Spleen (tissue), 13 donors: ENCODE data around the gene MAPK14. TPM values are rescaled to one million over a fixed set of nuclear protein-coding genes. Genes with fewer than 3 reads are reported as not detected.
"Not testable (repeated sequence)": the region's sequence is repeated elsewhere in the genome, so short reads cannot be mapped to it uniquely, and the experiment has no call there.

ENCODE experiments used
- DNase-seq: peaks from one replicate; pipeline ENCODE4 v3.0.0-alpha.2; 2020
- H3K27ac ChIP-seq, 8 donors: fragments of 200-600 bp; sonication (generic) in 7 of 8; 1 replicate in 4 of 8; 2 replicates in 4 of 8; pipeline versions ENCODE4 v1.5.0 to v1.8.0; 2016 to 2021; ENCODE audit warnings: inconsistent platforms in 4 of 8, mild to moderate bottlenecking in 4 of 8, moderate library complexity in 1 of 8
- H3K27me3 ChIP-seq, 7 donors: fragments of 200-600 bp; sonication (generic) in 6 of 7; replicated peaks in 1 of 7; 1 replicate in 4 of 7; 2 replicates in 3 of 7; pipeline versions ENCODE4 v1.5.0 to v1.8.0; 2016 to 2021; ENCODE audit warnings: inconsistent platforms in 3 of 7, mild to moderate bottlenecking in 1 of 7
- H3K36me3 ChIP-seq, 6 donors: fragments of 200-600 bp; sonication (generic) in 5 of 6; 1 replicate in 4 of 6; 2 replicates in 2 of 6; pipeline versions ENCODE4 v1.5.0 to v1.8.0; 2016 to 2021; ENCODE audit warnings: inconsistent platforms in 2 of 6
- H3K4me1 ChIP-seq, 6 donors: fragments of 200-600 bp; sonication (generic) in 5 of 6; 1 replicate in 3 of 6; 2 replicates in 3 of 6; pipeline versions ENCODE4 v1.5.0 to v1.8.0; 2016 to 2021; ENCODE audit warnings: inconsistent platforms in 3 of 6
- H3K4me3 ChIP-seq, 8 donors: fragments of 200-600 bp; sonication (generic) in 7 of 8; 1 replicate in 4 of 8; 2 replicates in 4 of 8; pipeline versions ENCODE4 v1.5.0 to v1.8.0; 2016 to 2021; ENCODE audit warnings: inconsistent platforms in 4 of 8, mild to moderate bottlenecking in 4 of 8, moderate library complexity in 2 of 8
- H3K9me3 ChIP-seq, 8 donors: fragments of 200-600 bp; sonication (generic) in 7 of 8; 1 replicate in 4 of 8; 2 replicates in 4 of 8; pipeline versions ENCODE4 v1.5.0 to v1.8.0; 2016 to 2021; ENCODE audit warnings: inconsistent platforms in 4 of 8
- CTCF ChIP-seq, 11 experiments: fragments of 200-600 bp in 7 of 11; fragments of 450-650 bp in 4 of 11; sonication (generic) in 4 of 11; IDR thresholded peaks in 8 of 11; conservative IDR thresholded peaks in 3 of 11; 1 replicate in 7 of 11; 2 replicates in 4 of 11; pipeline versions ENCODE4 v1.4.0 to v1.8.0; 2016 to 2021; ENCODE audit warnings: antibody characterized with exemption in 11 of 11, inconsistent platforms in 4 of 11, mild to moderate bottlenecking in 1 of 11
- POLR2A ChIP-seq, 3 donors: fragments of 450-650 bp; IDR thresholded peaks; one replicate each; pipeline ENCODE4 v1.5.1; 2017; ENCODE audit warnings: antibody characterized with exemption in 3 of 3, mild to moderate bottlenecking in 1 of 3
- POLR2AphosphoS5 ChIP-seq, 3 donors: sonication (generic); formaldehyde crosslinking; IDR thresholded peaks; one replicate each; pipeline ENCODE4 v1.5.1; 2017; ENCODE audit warnings: antibody characterized with exemption in 3 of 3
- WGBS, 5 donors: extraction: QIAGEN DNeasy Blood & Tissue Kit in 3 of 5; methylation state at CpG; one replicate each; pipeline versions ENCODE4 v1.1.5 to v1.1.7; 2013 to 2018; 5-methylcytosine and 5-hydroxymethylcytosine counted together
- intact Hi-C: fragments of 100-400 bp; cut with DNase I; formaldehyde crosslinking; loops from one replicate; pipeline ENCODE4 v1.15.0; 2023; ENCODE audit warnings: low total_unique reads
- long read RNA-seq, 2 donors: transcript quantifications; one replicate each; lab custom pipeline, GENCODE V29; 2026
- polyA plus RNA-seq, 3 donors: library from polyadenylated mRNA; stranded (reverse); fragments of 200-250 nt; gene quantifications; one replicate each; pipeline ENCODE4 v1.2.1, GENCODE V29; 2013
- total RNA-seq, 7 donors: library from RNA; depleted of rRNA in 3 of 7; stranded (reverse); fragments of >200 nt in 3 of 7; fragmentation: NEBNext Ultra II Directional in 4 of 7; extraction: Animal tissue kit (Norgen Biotek cat#: 25700) in 4 of 7; gene quantifications; one replicate each; pipeline versions ENCODE4 v1.1.0 to v1.2.1, GENCODE V29; 2016 to 2021
- donor health status: healthy with polysubstance abuse.
- donor health status: DM: no; HTN: no; CAD: no; lungs with moderate emphysema.
- donor health status: DM: no; HTN: no; CAD: no.
- donor health status: Bipolar disorder and iron deficiency.
- donor health status: healthy.
- donor health status: DM: no; HTN: no; CAD: no.
- donor health status: DM: yes; HTN: yes; CAD: no.

Gene MAPK14
- total RNA-seq (100 to 1,000 TPM in 4 of 7 donors, 10 to 100 TPM in 3; 82.2 to 242 (median 119) TPM), polyA plus RNA-seq (10 to 100 TPM; 13.9 to 24.7 (median 14.3) TPM)
- long read RNA-seq, donor 1, full-length matches to known transcripts: 8 of 14 reads
- long read RNA-seq, donor 1, partial matches to known transcripts: 6 of 14 reads
- long read RNA-seq, donor 1, other reads (novel, unspliced or antisense): 0 of 14 reads
- long read RNA-seq, donor 2, transcript MAPK14-201 (12 exons, 3,779 nt): major isoform, 6 of 7 reads
- long read RNA-seq, donor 2, partial matches to known transcripts: 0 of 7 reads
- long read RNA-seq, donor 2, other reads (novel, unspliced or antisense): 0 of 7 reads

- peak within 1 kb of the TSS; percentile 81 to 100 (median 96) for H3K4me3 ChIP-seq
- peak; percentile 99 for DNase-seq
- H3K36me3 ChIP-seq: no peaks in the 10 kb centered on the region
- intact Hi-C loops: loop anchor here (5.0 to 10.0 kb wide), 2 partner anchors 65 to 337 kb away; no protein-coding TSS in a partner anchor
- peak; percentile 87 to 99 (median 93) for TF ChIP-seq CTCF (IDR thresholded peaks at IDR 0.05 in 8 of 11, conservative IDR thresholded peaks at IDR 0.05 in 3 of 11)
- TF ChIP-seq POLR2A (IDR thresholded peaks at IDR 0.05): peak in 2 of 3 donors; percentile 44 to 92
- TF ChIP-seq POLR2AphosphoS5 (IDR thresholded peaks at IDR 0.05): peak; percentile 97 to 99 (median 98)
- peaks cover 0 to 19% (median 5%) of the 10 kb centered on the region in 7 donors for H3K27me3 ChIP-seq
- peak within 1 kb of the TSS; percentile 87 to 99 (median 94) for H3K27ac ChIP-seq
- WGBS, 5 donors: 0 to 1% (median 0%) methylated on average over 13 to 62 of the region's 62 CpGs
- H3K9me3 ChIP-seq: no peaks in the 10 kb centered on the region
- peaks cover 19 to 78% (median 48%) of the 10 kb centered on the region in 6 donors for H3K4me1 ChIP-seq
Measured at GRCh38 chr6:36027501-36028087, at the start of gene MAPK14. Gene MAPK14 (plus strand): TSS chr6:36027808. CDS start chr6:36028158, 350 bp downstream.

GRCh38 chr6:35980126-35980525, 47.5 kb upstream of the MAPK14 start:
- H3K27ac ChIP-seq, H3K27me3 ChIP-seq, H3K9me3 ChIP-seq, DNase-seq, H3K4me1 ChIP-seq, intact Hi-C loops, H3K4me3 ChIP-seq, H3K36me3 ChIP-seq: not testable (repeated sequence)
- whole genome bisulfite sequencing, 5 donors: 96 to 100% (median 97%) methylated on average over 1 of the region's 1 CpG

GRCh38 chr6:35980991-35981645, 46.5 kb upstream of the MAPK14 start:
- no peaks in the 10 kb centered on the region for H3K36me3 ChIP-seq
- H3K27ac ChIP-seq: no peak overlapping the region
- H3K9me3 ChIP-seq: no peaks in the 10 kb centered on the region
- TF ChIP-seq POLR2A (IDR thresholded peaks at IDR 0.05): no peak
- 84 to 92% (median 89%) methylated on average over 6 of the region's 6 CpGs for WGBS, 5 donors
- peaks cover 0 to 3% (median 0%) of the 10 kb centered on the region in 7 donors for H3K27me3 ChIP-seq
- no peak overlapping the region for H3K4me3 ChIP-seq
- H3K4me1 ChIP-seq: no peaks in the 10 kb centered on the region
- intact Hi-C loops: no loop called here
- DNase-seq: no peak

GRCh38 chr6:35984701-35985100, 42.9 kb upstream of the MAPK14 start:
- TF ChIP-seq POLR2AphosphoS5 (IDR thresholded peaks at IDR 0.05): no peak
- no peak for TF ChIP-seq POLR2A (IDR thresholded peaks at IDR 0.05)
- no peak for TF ChIP-seq CTCF (IDR thresholded peaks at IDR 0.05 in 8 of 11, conservative IDR thresholded peaks at IDR 0.05 in 3 of 11)
- no peaks in the 10 kb centered on the region for H3K4me1 ChIP-seq
- no peak overlapping the region for H3K27ac ChIP-seq
- DNase-seq: no peak
- H3K27me3 ChIP-seq: peaks cover 0 to 2% (median 0%) of the 10 kb centered on the region in 7 donors
- no peaks in the 10 kb centered on the region for H3K36me3 ChIP-seq
- 83 to 86% (median 85%) methylated on average over 4 of the region's 4 CpGs for WGBS, 5 donors
- intact Hi-C loops: no loop called here
- no peaks in the 10 kb centered on the region for H3K9me3 ChIP-seq
- no peak overlapping the region for H3K4me3 ChIP-seq

GRCh38 chr6:35988047-35988446, 39.6 kb upstream of the MAPK14 start:
- H3K36me3 ChIP-seq, H3K9me3 ChIP-seq, DNase-seq, H3K4me1 ChIP-seq, H3K27me3 ChIP-seq, H3K4me3 ChIP-seq, H3K27ac ChIP-seq, intact Hi-C loops: not testable (repeated sequence)
- WGBS, 5 donors: 85 to 97% (median 88%) methylated on average over 9 of the region's 9 CpGs
